Lower lobe of right lung (tissue), 2 donors: ENCODE results near the gene LRRC63. TPM values are rescaled to one million over a fixed set of nuclear protein-coding genes. Genes with fewer than 3 reads are reported as not detected.
"Not testable (repeated sequence)": the region's sequence is repeated elsewhere in the genome, so short reads cannot be mapped to it uniquely, and the experiment has no call there.

Experiments used
- ATAC-seq, 2 donors: fragments of 200-7000 bp; cut with Tn5 transposase; one replicate each; pipeline ENCODE4 v1.9.1; 2020 to 2022; ENCODE audit warnings: mild to moderate bottlenecking in 2 of 2, moderate library complexity in 2 of 2
- DNase-seq: peaks from one replicate; pipeline ENCODE4 v3.0.0-alpha.2; 2020
- H3K27ac ChIP-seq: fragments of 200-600 bp; one replicate; pipeline ENCODE4 v1.8.0; 2022
- H3K27me3 ChIP-seq: fragments of 200-600 bp; one replicate; pipeline ENCODE4 v1.8.0; 2022; ENCODE audit warnings: low read depth
- H3K36me3 ChIP-seq: fragments of 200-600 bp; one replicate; pipeline ENCODE4 v1.8.0; 2022; ENCODE audit warnings: mild to moderate bottlenecking
- H3K4me1 ChIP-seq: fragments of 200-600 bp; one replicate; pipeline ENCODE4 v1.8.0; 2022
- H3K4me3 ChIP-seq: fragments of 200-600 bp; one replicate; pipeline ENCODE4 v1.8.0; 2022; ENCODE audit warnings: mild to moderate bottlenecking
- H3K9me3 ChIP-seq: fragments of 200-600 bp; one replicate; pipeline ENCODE4 v1.8.0; 2022
- CTCF ChIP-seq: fragments of 200-600 bp; IDR thresholded peaks from one replicate; pipeline ENCODE4 v1.8.0; 2022; ENCODE audit warnings: antibody characterized with exemption, mild to moderate bottlenecking
- intact Hi-C: fragments of 100-400 bp; cut with DNase I; formaldehyde crosslinking; loops from one replicate; pipeline ENCODE4 v1.11.0; 2022
- long read RNA-seq: library from polyadenylated mRNA; unstranded; transcript quantifications from one replicate; pipeline ENCODE4 v2.0.0, GENCODE V29; 2021
- total RNA-seq: library from RNA; stranded (reverse); fragmentation: NEBNext Ultra II Directional; extraction: Animal tissue kit (Norgen Biotek cat#: 25700); gene quantifications from one replicate; pipeline ENCODE4 v1.2.1, GENCODE V29; 2021
- donor health status: DM: no; HTN: yes; CAD: no; lungs with severe emphysema.

Gene LRRC63
- total RNA-seq, result 1.7 TPM
- long read RNA-seq, partial matches to known transcripts, result 1 of 2 reads
- long read RNA-seq, other reads (novel, unspliced or antisense), result 1 of 2 reads

DNA sequence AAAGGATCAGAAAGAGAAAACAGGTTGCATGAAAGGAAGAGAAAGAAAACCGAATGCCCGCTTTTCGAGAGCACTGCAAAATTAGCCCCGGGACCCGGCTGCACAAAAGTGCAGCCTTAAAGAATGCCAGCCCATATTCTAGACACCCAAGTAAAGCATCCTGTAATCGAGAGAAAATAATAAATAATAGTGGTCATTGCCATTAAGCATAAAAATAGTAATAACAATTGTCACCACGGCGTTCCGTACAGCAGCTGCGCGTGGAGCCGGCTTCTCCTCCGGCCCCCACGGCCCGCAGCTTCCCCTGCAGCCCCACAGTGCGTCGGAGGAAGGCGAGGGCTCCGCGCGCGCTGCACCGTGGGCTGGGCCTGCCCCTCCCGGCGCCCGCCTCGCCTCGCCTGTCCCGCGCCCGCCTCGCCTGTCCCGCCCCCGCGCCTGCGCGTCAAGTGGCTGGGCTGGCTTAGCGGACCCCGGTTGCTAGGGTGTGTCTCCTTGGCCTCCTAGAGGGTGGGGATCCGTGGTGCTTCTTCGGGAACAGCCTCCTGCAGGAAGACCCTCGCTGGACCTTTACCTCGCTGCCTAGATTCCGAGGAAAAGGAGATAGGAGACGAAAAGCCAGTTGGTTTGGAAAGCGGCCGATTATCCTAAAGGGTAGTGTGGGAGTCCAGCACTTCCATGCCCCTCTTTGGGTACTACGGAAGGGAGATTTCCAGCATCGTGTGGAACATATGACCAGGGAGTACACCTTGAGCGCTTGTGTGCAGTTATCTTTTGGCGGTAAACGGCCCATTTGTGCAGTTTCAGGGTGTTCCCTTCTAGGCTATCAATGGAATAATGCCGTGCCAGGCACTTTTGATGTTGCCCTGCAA lies at the start of gene LRRC63:
TSS of gene LRRC63 (plus strand) at position 446 of the 869 bp plus-strand sequence. CDS start 1,107 bp downstream, outside the sequence.
- TF ChIP-seq CTCF, result no peak
- peak; percentile 99 to 100 for ATAC-seq
- H3K4me1 ChIP-seq, result peaks cover 12% of the 10 kb centered on the region
- H3K27me3 ChIP-seq, result no peaks in the 10 kb centered on the region
- no peaks in the 10 kb centered on the region for H3K9me3 ChIP-seq
- peak within 1 kb of the TSS; percentile 57 for H3K4me3 ChIP-seq
- peak within 1 kb of the TSS; percentile 72 for H3K27ac ChIP-seq
- no peaks in the 10 kb centered on the region for H3K36me3 ChIP-seq
- intact Hi-C loops, result no loop called here
- peak; percentile 87 for DNase-seq

- H3K27me3 ChIP-seq, DNase-seq, intact Hi-C loops, H3K4me3 ChIP-seq, H3K9me3 ChIP-seq, H3K27ac ChIP-seq, ATAC-seq: not testable (repeated sequence)
- Histone ChIP-seq H3K4me1 (peaks cover 29% of the 10 kb centered on the region), H3K36me3 (peaks cover 14% of the 10 kb centered on the region)
These were observed 49.0 kb upstream of the LRRC63 start for GRCh38 chr13:46162741-46163140.

GRCh38 chr13:46164661-46165060 lies 47.1 kb upstream of the LRRC63 start:
- Histone ChIP-seq H3K4me1 (peaks cover 48% of the 10 kb centered on the region), H3K27ac (no peak overlapping the region), H3K27me3 (no peaks in the 10 kb centered on the region), H3K4me3 (no peak overlapping the region), H3K36me3 (no peaks in the 10 kb centered on the region), H3K9me3 (no peaks in the 10 kb centered on the region)
- intact Hi-C loops, result no loop called here
- ATAC-seq (no peak), DNase-seq (no peak)
- no peak for TF ChIP-seq CTCF

DNA sequence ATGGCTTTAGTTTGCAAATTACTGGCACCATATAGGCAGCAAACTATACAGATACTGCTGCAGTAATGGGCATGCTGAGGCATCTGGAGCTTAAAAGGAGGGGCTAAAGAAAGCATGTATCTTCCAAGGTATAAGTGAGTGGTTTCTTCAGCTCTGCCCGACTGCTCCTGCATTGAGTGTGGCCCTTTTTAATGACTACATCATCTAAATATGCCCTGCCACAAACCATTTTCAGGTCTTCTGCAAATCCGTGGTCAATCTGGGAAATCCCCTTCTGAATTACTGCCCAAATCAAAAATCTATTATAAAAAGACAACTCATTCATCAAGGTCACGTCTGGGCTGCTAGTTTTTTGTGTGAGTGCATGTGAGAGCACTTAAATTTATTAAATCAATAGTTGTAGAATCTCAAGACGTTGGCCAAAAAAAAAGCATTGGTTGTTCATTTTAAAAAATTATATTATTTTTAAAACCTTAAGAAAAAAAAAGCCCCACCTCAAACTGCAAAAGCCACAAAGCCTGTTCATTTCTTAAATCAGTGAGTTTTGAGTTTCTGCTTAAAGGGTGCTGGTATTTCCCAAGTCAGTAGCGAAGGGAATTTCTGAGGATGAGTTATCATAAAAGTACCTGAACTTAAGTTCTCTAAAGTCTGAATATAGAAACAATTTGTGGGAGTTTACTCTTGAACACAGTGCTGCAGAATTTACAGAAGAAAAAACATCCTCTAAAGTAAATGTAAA lies 46.1 kb upstream of the LRRC63 start:
- Histone ChIP-seq H3K4me1 (peaks cover 57% of the 10 kb centered on the region), H3K27me3 (no peaks in the 10 kb centered on the region), H3K4me3 (no peak overlapping the region), H3K36me3 (no peaks in the 10 kb centered on the region), H3K27ac (no peak overlapping the region), H3K9me3 (no peaks in the 10 kb centered on the region)
- DNase-seq (no peak), ATAC-seq (no peak)
- intact Hi-C loops, result no loop called here
- TF ChIP-seq CTCF, result no peak

GRCh38 chr13:46166224-46166584 lies 45.5 kb upstream of the LRRC63 start:
- intact Hi-C loops, result no loop called here
- peaks cover 62% of the 10 kb centered on the region for H3K4me1 ChIP-seq
- H3K9me3 ChIP-seq, result no peaks in the 10 kb centered on the region
- ATAC-seq (no peak), DNase-seq (no peak)
- no peak for TF ChIP-seq CTCF
- H3K27me3 ChIP-seq, result no peaks in the 10 kb centered on the region
- H3K36me3 ChIP-seq, result no peaks in the 10 kb centered on the region
- no peak overlapping the region for H3K27ac ChIP-seq
- H3K4me3 ChIP-seq, result no peak overlapping the region
